GM21619 (cell line): Measurements from ENCODE around the gene HEXIM1.

Experiments
- ATAC-seq: cut with Tn5 transposase; IDR thresholded peaks from one replicate; pipeline ENCODE4 v1.9.1; 2021; ENCODE audit not compliant: unreplicated experiment

HEXIM1 gene

GRCh38 chr17:45148183-45149036 lies at the start of gene HEXIM1:
TSS of gene HEXIM1 (plus strand) at chr17:45148475. CDS start at chr17:45149191, 716 bp downstream.
- peak; percentile 45 for ATAC-seq

GRCh38 chr17:45098869-45099616 lies 49.2 kb upstream of the HEXIM1 start:
- no peak for ATAC-seq

GRCh38 chr17:45101546-45101882 lies 46.8 kb upstream of the HEXIM1 start:
- ATAC-seq = no peak

- no peak for ATAC-seq
Observed at GRCh38 chr17:45101883-45102811, 46.1 kb upstream of the HEXIM1 start.

GRCh38 chr17:45102856-45103255 lies 45.4 kb upstream of the HEXIM1 start:
- ATAC-seq = no peak

- no peak for ATAC-seq
Observed at GRCh38 chr17:45103269-45103795, 44.9 kb upstream of the HEXIM1 start.

GRCh38 chr17:45104029-45104428 lies 44.2 kb upstream of the HEXIM1 start:
- ATAC-seq = no peak

- ATAC-seq = no peak
Observed at GRCh38 chr17:45104497-45104896, 43.8 kb upstream of the HEXIM1 start.

GRCh38 chr17:45104907-45105624 lies 43.2 kb upstream of the HEXIM1 start:
- ATAC-seq = no peak

- no peak for ATAC-seq
Observed at GRCh38 chr17:45106096-45106495, 42.2 kb upstream of the HEXIM1 start.

GRCh38 chr17:45106582-45106981 lies 41.7 kb upstream of the HEXIM1 start:
- ATAC-seq = no peak

GRCh38 chr17:45107293-45108010 lies 40.8 kb upstream of the HEXIM1 start:
- no peak for ATAC-seq

GRCh38 chr17:45108051-45108450 lies 40.2 kb upstream of the HEXIM1 start:
- ATAC-seq = no peak

- no peak for ATAC-seq
Observed at GRCh38 chr17:45108595-45109521, 39.4 kb upstream of the HEXIM1 start.

- no peak for ATAC-seq
Observed at GRCh38 chr17:45110676-45111611, 37.3 kb upstream of the HEXIM1 start.

- ATAC-seq = no peak
Observed at GRCh38 chr17:45111850-45112249, 36.4 kb upstream of the HEXIM1 start.
